NCI-H345 treated with DMSO at 0.1 percent for 48 hours (cell line): ENCODE data around the gene SARNP.

Source experiments
- DNase-seq: peaks from one replicate; lab custom pipeline; 2025; ENCODE audit not compliant: unreplicated experiment; lab: John Stamatoyannopoulos, UW

Gene SARNP

GRCh38 chr12:55726971-55727370, 90.6 kb downstream of the SARNP start:
- DNase-seq = no peak

- no peak for DNase-seq
Measured at GRCh38 chr12:55725556-55725955, 92.0 kb downstream of the SARNP start.

- DNase-seq = no peak
Measured at GRCh38 chr12:55724940-55725309, 92.6 kb downstream of the SARNP start.

GRCh38 chr12:55724226-55724939, 93.1 kb downstream of the SARNP start:
- peak; percentile 9 for DNase-seq

GRCh38 chr12:55723516-55724225, 93.9 kb downstream of the SARNP start:
- no peak for DNase-seq

GRCh38 chr12:55722948-55723347, 94.6 kb downstream of the SARNP start:
- no peak for DNase-seq

- DNase-seq = no peak
Measured at GRCh38 chr12:55721601-55722213, 95.8 kb downstream of the SARNP start.

GRCh38 chr12:55720894-55721444, 96.6 kb downstream of the SARNP start:
- no peak for DNase-seq

GRCh38 chr12:55720071-55720564, 97.4 kb downstream of the SARNP start, which contains the start of gene RDH5:
TSS of gene RDH5 (plus strand) at chr12:55720393. CDS start at chr12:55721185, 792 bp downstream.
- DNase-seq = no peak

- DNase-seq = no peak
Measured at GRCh38 chr12:55719371-55719770, 98.2 kb downstream of the SARNP start.

- no peak for DNase-seq
Measured at GRCh38 chr12:55718624-55719275, 98.8 kb downstream of the SARNP start.

- no peak for DNase-seq
Measured at GRCh38 chr12:55718015-55718414, 99.5 kb downstream of the SARNP start.

- DNase-seq = no peak
Measured at GRCh38 chr12:55717011-55718007, 100.2 kb downstream of the SARNP start.

GRCh38 chr12:55716582-55716957, 101.0 kb downstream of the SARNP start:
- DNase-seq = no peak

GRCh38 chr12:55715833-55716581, 101.5 kb downstream of the SARNP start, which contains the start of gene BLOC1S1:
TSS of gene BLOC1S1 (plus strand) at chr12:55716046. CDS start at chr12:55716052, 6 bp downstream.
- DNase-seq = peak; percentile 86

GRCh38 chr12:55715169-55715764, 102.3 kb downstream of the SARNP start:
- DNase-seq = no peak

- no peak for DNase-seq
Measured at GRCh38 chr12:55713721-55714120, 103.8 kb downstream of the SARNP start.

- DNase-seq = no peak
Measured at GRCh38 chr12:55712700-55713415, 104.7 kb downstream of the SARNP start.
